Measurements from ENCODE around the gene CYP21A2.

DNA sequence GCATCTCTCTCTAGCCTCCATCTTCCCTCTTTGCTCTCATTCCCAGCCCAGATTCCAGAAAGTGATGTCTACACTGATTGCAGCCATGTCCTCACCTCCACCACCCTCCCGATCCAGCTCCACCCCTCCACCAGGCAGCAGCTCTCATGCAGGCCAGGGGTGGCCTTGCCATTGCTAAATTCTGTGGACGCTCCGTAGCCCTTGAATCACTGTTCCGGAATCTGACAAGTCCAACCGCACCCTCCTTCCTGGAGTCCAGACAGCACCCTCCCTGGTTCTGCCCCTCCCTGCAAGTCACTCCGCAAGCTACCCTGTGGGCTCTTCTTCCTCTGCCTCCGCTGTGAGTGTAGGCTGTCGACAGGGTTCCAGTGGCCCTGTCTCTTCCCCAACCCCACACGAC is 44.7 kb downstream of the CYP21A2 start:
- TF ChIP-seq CTCF (IDR thresholded peaks at IDR 0.05; ENCODE audit: low read depth, low read length) (no peak), MAX (IDR thresholded peaks at IDR 0.05; ENCODE audit: low read depth, low read length) (no peak), POLR2A (IDR thresholded peaks at IDR 0.05; ENCODE audit: extremely low read depth, insufficient read length) (no peak)
